Superior temporal gyrus (tissue), 1 donor: ENCODE measurements around the gene SPAG6.
"Not testable (repeated sequence)": the region's sequence is repeated elsewhere in the genome, so short reads cannot be mapped to it uniquely, and the experiment has no call there.

Experiments used
- DNase-seq: peaks from one replicate; pipeline ENCODE4 v3.0.0-alpha.2; 2016; ENCODE audit errors: extremely low spot score

Gene SPAG6

GRCh38 chr10:22372298-22372697 is 27.0 kb downstream of the SPAG6 start:
- no peak for DNase-seq

DNA sequence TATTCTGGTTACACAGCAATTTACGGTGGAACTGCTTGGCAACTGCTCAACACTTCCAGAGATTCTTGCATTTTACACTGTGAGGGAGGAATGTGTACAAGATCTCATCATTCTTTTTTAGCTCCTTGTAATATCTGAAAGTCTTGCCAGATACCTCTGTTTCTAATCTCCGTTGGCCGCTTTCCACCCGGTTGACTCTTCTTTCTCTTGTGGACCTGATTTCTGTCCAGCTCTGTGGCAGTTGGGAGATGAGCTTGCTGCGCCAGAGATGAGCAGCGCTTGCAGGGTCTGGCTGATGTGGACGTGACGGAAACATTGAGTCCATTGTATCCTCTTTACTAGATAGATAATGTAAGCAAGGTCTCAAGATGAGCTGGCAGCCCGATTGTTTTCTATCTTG is 27.6 kb downstream of the SPAG6 start:
- no peak for DNase-seq

DNA sequence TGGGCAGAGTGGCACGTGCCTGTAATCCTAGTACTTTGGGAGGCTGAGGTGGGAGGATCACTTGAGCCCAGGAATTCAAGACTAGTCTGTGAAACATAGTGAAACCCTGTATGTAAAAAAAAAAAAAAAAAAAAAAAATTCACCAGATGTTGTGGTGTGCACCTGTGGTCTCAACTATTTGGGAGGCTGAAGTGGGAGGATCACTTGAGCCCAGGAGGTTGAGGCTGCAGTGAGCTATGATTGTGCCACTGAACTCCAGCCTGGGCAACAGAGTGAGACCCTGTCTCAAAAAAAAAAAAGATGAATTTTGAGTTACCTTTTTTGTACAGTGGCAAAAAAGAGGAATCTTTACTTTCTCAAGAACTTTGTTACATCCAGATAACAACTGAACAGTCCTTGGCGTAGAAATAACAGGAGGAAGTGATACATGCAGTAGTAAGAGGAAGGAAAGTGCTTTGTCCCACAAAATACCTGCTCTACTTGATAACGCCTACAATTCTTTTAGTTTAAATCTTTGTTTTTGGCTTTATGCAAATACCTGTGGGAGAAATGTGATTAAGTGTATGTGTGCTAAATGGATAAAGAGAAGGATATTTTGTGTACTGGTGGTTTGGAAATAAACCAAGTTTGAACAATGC is 29.3 kb downstream of the SPAG6 start:
- DNase-seq: no peak

- no peak for DNase-seq
Measured at GRCh38 chr10:22379059-22379458, 33.8 kb downstream of the SPAG6 start.

GRCh38 chr10:22381262-22381661 is 36.0 kb downstream of the SPAG6 start:
- no peak for DNase-seq

DNA sequence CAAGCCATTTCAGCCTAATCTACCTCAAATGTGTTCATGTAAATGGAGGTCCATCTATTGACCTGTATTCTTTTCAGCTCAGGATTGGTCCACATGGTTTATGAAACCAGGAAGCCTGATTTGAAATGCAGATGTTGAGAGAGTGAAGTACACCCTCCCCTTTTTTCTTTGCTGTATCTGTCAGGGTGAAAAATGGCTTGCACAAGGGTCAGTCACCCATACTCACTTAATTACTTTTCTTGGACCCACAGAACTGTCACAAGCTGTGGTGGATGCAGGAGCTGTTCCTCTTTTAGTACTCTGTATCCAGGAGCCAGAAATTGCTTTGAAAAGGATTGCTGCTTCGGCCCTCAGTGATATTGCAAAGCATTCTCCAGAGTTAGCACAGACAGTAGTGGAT is 41.2 kb downstream of the SPAG6 start:
- no peak for DNase-seq

- DNase-seq: no peak
Measured at GRCh38 chr10:22389856-22390589, 44.7 kb downstream of the SPAG6 start.

GRCh38 chr10:22391600-22391999 is 46.3 kb downstream of the SPAG6 start:
- DNase-seq: no peak

DNA sequence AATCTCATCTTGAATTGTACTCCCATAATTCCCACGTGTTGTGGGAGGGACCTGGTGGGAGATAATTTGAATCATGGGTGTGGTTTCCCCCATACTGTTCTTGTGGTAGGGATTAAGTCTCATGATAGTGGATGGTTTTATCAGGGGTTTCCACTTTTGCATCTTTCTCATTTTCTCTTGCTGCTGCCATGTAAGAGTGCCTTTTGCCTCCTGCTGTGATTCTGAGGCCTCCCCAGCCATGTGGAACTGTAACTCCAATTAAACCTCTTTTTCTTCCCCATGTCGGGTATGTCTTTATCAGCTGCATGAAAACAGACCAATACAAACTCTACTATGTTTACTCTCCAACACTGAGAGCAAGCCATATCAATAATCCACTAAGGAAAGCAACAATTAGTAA is 50.9 kb downstream of the SPAG6 start:
- not testable (repeated sequence) for DNase-seq

DNA sequence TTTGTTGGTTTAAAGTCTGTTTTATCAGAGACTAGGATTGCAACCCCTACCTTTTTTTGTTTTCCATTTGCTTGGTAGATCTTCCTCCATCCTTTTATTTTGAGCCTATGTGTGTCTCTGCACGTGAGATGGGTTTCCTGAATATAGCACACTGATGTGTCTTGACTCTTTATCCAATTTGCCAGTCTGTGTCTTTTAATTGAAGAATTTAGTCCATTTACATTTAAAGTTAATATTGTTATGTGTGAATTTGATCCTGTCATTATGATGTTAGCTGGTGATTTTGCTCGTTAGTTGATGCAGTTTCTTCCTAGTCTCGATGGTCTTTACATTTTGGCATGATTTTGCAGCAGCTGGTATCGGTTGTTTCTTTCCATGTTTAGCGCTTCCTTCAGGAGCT is 61.6 kb downstream of the SPAG6 start:
- not testable (repeated sequence) for DNase-seq

DNA sequence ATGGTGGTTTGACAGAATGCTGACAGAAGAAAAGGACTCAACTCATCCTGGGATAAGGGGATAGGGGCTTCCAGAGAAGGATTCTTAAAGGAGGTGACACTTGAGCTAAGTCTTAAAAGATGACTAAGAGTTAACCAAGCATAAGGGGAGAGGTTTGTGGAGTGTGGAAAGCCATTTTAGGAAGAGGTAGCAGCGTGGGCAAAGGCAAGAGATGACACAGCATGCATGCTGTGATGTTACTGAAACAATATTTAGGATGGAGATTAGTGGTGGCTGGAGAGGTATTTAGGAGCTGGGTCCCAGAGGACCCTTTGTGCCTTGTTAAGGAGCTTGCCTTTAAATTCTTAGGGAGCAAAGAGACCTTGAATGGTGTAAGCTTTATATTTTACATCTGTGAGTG is 65.1 kb downstream of the SPAG6 start:
- DNase-seq: no peak

DNA sequence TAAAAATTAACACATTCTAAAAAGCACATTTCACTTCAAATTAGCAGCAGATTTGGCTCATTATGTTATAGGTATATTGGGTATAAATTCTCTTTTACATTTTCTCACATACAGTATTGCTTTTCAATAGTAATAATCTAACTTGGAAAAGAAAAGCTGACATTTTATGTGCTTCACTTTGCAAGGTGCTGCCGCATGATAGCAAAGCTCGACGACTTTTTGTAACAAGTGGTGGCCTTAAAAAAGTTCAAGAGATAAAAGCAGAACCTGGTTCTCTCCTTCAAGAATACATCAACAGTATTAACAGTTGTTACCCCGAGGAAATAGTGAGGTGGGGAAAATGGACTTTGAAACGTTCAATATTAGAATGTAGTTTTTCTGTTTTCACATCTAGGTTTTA is 65.5 kb downstream of the SPAG6 start:
- no peak for DNase-seq

DNA sequence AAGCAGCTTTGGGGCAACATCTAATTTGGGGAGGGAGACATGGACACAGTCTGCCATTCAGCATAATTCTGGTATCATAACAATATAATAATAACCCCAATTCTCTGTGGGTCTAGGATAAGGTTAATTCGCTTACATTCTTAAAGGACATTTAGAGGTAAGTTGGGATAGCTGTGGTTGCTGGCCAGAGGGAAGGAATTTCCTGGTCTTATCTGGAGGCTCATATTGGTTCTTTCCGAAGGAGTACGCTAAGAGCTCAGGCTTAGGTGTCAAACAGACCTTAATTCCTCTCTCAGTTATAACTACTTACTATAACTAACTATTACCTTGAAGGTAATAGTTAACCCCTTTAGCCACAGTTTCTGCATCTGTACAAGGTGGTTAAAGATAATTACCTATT is 68.8 kb downstream of the SPAG6 start:
- DNase-seq: no peak

- no peak for DNase-seq
Measured at GRCh38 chr10:22415072-22415471, 69.8 kb downstream of the SPAG6 start.

- no peak for DNase-seq
Measured at GRCh38 chr10:22417736-22418268, 72.5 kb downstream of the SPAG6 start.

DNA sequence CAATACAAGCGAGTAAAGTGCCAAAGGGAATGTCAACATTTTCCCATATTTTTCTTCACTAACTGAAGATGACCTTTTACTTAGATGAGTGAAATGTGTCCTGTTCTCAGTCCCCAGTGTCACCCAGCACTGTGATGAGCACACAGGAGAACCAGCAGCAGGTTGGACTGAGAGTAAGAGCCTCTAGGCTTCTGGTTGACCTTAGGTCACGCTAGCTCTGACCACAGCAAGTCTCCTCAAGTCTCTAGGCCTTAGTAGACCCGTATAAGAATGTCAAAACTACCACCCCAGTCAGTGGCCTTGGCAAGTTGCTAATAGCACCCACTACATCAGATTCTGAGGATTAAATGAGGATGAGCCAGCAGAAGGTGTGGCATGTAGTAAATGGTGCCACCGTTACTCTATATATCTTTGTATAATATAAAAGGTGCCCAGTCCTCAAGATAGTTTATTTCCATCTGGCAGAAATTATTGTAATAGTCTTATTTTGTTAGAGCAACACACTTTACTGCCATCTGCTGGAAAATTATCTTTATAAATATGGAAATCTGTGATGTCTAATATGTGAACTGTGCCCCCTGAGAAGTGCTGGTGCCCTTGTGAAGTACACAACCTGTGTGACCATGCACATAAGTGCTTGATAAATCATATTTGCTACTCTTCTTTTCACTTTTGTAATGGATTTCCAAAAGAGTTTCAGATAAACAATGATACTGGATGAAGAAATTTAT is 75.7 kb downstream of the SPAG6 start:
- no peak for DNase-seq

- no peak for DNase-seq
Measured at GRCh38 chr10:22426653-22427052, 81.4 kb downstream of the SPAG6 start.

- DNase-seq: no peak
Measured at GRCh38 chr10:22427101-22427500, 81.8 kb downstream of the SPAG6 start.

DNA sequence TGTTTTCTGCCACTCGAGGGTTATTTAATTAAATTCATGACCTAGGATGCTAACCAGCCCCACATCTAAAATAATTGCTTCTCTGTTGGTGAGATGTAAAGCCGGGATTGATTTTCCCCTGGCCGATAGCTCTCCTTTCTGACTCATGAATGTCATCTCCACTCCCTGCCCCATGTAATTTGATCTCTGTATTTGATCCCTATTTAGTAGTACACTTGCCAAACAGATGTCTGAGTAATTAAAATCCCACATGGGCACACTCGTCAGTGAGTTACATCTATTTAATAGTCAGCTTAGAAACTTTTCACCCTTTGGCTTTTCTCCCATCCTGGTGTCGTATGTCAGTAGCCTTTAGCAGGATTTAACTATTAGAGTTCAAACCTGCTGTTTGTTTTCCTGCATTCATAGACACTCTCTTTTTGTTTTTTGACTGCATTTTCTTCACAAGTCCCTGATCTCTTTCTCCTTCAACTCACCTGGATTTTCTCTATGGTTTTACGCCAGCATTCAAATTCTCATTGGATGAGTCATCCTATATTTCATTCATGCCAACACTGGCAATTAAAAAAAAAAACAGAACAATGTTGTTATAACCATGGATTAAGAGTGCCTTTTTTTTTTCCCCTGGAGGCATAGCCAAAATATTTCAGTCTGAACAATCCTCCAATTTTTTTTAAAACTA is 82.7 kb downstream of the SPAG6 start:
- DNase-seq: no peak

GRCh38 chr10:22429146-22429545 is 83.8 kb downstream of the SPAG6 start:
- DNase-seq: no peak

GRCh38 chr10:22429981-22430421 is 84.7 kb downstream of the SPAG6 start:
- DNase-seq: no peak

GRCh38 chr10:22433875-22434274 is 88.6 kb downstream of the SPAG6 start:
- peak; percentile 56 for DNase-seq
